Hematopoietic multipotent progenitor cell treated with erythropoietin and hydrocortisone succinate and interleukin-3 and kit ligand, for 8 days (in vitro differentiated cells): ENCODE data around the gene TICAM1.
"Not testable (repeated sequence)": the region's sequence is repeated elsewhere in the genome, so short reads cannot be mapped to it uniquely, and the experiment has no call there.

Experiments
- DNase-seq: peaks from one replicate; pipeline ENCODE4 v3.0.0-alpha.2; 2015

The TICAM1 gene

GRCh38 chr19:4803736-4804695 is 27.5 kb downstream of the TICAM1 start:
- DNase-seq = peak; percentile 66

- DNase-seq = no peak
These were observed 28.8 kb downstream of the TICAM1 start for GRCh38 chr19:4802711-4803110.

- DNase-seq = no peak
These were observed 30.4 kb downstream of the TICAM1 start for GRCh38 chr19:4801085-4801619.

GRCh38 chr19:4800591-4801081 is 30.9 kb downstream of the TICAM1 start:
- DNase-seq = no peak

- no peak for DNase-seq
These were observed 36.1 kb downstream of the TICAM1 start for GRCh38 chr19:4795400-4795799.

- no peak for DNase-seq
These were observed 36.5 kb downstream of the TICAM1 start for GRCh38 chr19:4794971-4795370.

- DNase-seq = not testable (repeated sequence)
These were observed 38.2 kb downstream of the TICAM1 start for GRCh38 chr19:4793278-4793677.

GRCh38 chr19:4792866-4793195 is 38.7 kb downstream of the TICAM1 start:
- DNase-seq = not testable (repeated sequence)

GRCh38 chr19:4792019-4792865 is 39.3 kb downstream of the TICAM1 start:
- DNase-seq = not testable (repeated sequence)

GRCh38 chr19:4791183-4792018 is 40.1 kb downstream of the TICAM1 start, which contains the start of gene FEM1A:
FEM1A (plus strand) TSS chr19:4791734; CDS start chr19:4791855, 121 bp downstream.
- peak; percentile 100 for DNase-seq

GRCh38 chr19:4786412-4787016 is 45.0 kb downstream of the TICAM1 start:
- peak; percentile 21 for DNase-seq

- no peak for DNase-seq
These were observed 49.7 kb downstream of the TICAM1 start for GRCh38 chr19:4781801-4782200.

GRCh38 chr19:4780860-4781259 is 50.7 kb downstream of the TICAM1 start:
- no peak for DNase-seq

- not testable (repeated sequence) for DNase-seq
These were observed 53.4 kb downstream of the TICAM1 start for GRCh38 chr19:4778124-4778523.

- DNase-seq = no peak
These were observed 54.9 kb downstream of the TICAM1 start for GRCh38 chr19:4776436-4777211.

GRCh38 chr19:4775627-4776152 is 55.8 kb downstream of the TICAM1 start:
- no peak for DNase-seq

- DNase-seq = no peak
These were observed 57.4 kb downstream of the TICAM1 start for GRCh38 chr19:4774136-4774535.

GRCh38 chr19:4773047-4773640 is 58.4 kb downstream of the TICAM1 start:
- DNase-seq = no peak

GRCh38 chr19:4772566-4772965 is 58.9 kb downstream of the TICAM1 start:
- DNase-seq = no peak
